ENCODE results near the gene TRAM1L1. TPM values are rescaled to one million over a fixed set of nuclear protein-coding genes. Genes with fewer than 3 reads are reported as not detected.

The TRAM1L1 gene
- total RNA-seq, 1 experiment from 2014 or later: 0.79 TPM

DNA sequence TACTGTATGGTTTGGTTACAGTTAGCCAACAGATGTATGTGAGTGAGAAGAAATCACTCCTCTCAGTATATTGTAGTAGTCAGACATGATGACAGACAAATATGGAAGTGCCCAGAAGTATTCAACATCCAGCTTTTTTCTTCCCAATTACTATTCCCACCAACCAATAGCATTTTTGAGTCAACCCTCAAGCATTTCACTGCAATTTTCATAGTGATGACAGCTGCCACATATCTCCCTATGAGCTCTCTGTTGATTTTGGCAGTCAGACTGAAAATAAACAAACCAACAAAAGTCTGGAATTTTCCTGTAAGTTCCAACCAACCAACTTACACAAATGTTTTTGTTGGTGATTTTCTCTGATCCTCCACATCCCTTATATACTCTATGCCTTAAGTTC lies 8.2 kb upstream of the TRAM1L1 start:
- H3K4ac ChIP-seq (ENCODE audit: low read depth, low read length): no peak overlapping the region
- H3K23me2 ChIP-seq (ENCODE audit: insufficient read length, low read depth, low read length, poor library complexity, severe bottlenecking): no peaks in the 10 kb centered on the region
- no peak overlapping the region for H3K27ac ChIP-seq (ENCODE audit: insufficient read length, low read depth, low read length)
- no peak overlapping the region for H4K5ac ChIP-seq (ENCODE audit: insufficient read length, low read depth, low read length)
- no peaks in the 10 kb centered on the region for H3K27me3 ChIP-seq (ENCODE audit: insufficient read depth, low read length)
- H3K4me3 Mint-ChIP-seq: no peak overlapping the region
- H3K27me3 Mint-ChIP-seq (ENCODE audit: low read depth): no peaks in the 10 kb centered on the region
- H3K9ac ChIP-seq (ENCODE audit: extremely low read depth, insufficient read length, low read length): no peak overlapping the region
- no peaks in the 10 kb centered on the region for H3K4me1 ChIP-seq (ENCODE audit: insufficient read depth, low read length)
- no peak for DNase-seq
- no peaks in the 10 kb centered on the region for H4K20me1 ChIP-seq (ENCODE audit: control insufficient read depth, insufficient read depth, insufficient read length)
- H2BK20ac ChIP-seq (ENCODE audit: low read depth, low read length, poor library complexity, severe bottlenecking): no peak overlapping the region
- H3K9me3 Mint-ChIP-seq: no peaks in the 10 kb centered on the region
- no peak overlapping the region for H3K18ac ChIP-seq (ENCODE audit: insufficient read length, low read depth, low read length)
- H3K36me3 Mint-ChIP-seq (ENCODE audit: insufficient read depth in 1 of 3, low read depth in 3 of 3): no peaks in the 10 kb centered on the region
- H3K27ac Mint-ChIP-seq: no peak overlapping the region
- H3K4me1 Mint-ChIP-seq: peaks cover 5% of the 10 kb centered on the region in 2 experiments
- H2BK120ac ChIP-seq (ENCODE audit: low read depth, low read length, poor library complexity, severe bottlenecking): no peak overlapping the region
- no peak overlapping the region for H3K4me2 ChIP-seq (ENCODE audit: insufficient read depth, insufficient read length, low read length)
- H2AFZ ChIP-seq (ENCODE audit: low read length): no peak overlapping the region
- H2AK5ac ChIP-seq (ENCODE audit: insufficient read length, low read length): no peak overlapping the region
- no peak overlapping the region for H3K14ac ChIP-seq (ENCODE audit: insufficient read depth, low read length)
- TF ChIP-seq, protein P1, sequence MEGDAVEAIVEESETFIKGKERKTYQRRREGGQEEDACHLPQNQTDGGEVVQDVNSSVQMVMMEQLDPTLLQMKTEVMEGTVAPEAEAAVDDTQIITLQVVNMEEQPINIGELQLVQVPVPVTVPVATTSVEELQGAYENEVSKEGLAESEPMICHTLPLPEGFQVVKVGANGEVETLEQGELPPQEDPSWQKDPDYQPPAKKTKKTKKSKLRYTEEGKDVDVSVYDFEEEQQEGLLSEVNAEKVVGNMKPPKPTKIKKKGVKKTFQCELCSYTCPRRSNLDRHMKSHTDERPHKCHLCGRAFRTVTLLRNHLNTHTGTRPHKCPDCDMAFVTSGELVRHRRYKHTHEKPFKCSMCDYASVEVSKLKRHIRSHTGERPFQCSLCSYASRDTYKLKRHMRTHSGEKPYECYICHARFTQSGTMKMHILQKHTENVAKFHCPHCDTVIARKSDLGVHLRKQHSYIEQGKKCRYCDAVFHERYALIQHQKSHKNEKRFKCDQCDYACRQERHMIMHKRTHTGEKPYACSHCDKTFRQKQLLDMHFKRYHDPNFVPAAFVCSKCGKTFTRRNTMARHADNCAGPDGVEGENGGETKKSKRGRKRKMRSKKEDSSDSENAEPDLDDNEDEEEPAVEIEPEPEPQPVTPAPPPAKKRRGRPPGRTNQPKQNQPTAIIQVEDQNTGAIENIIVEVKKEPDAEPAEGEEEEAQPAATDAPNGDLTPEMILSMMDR (conservative IDR thresholded peaks at IDR 0.05): no peak
- no peak overlapping the region for H3K56ac ChIP-seq (ENCODE audit: insufficient read length, low read depth, low read length)
- H3T11ph ChIP-seq (ENCODE audit: low read length): no peak overlapping the region
- H3K79me2 ChIP-seq (ENCODE audit: insufficient read depth, low read length): no peaks in the 10 kb centered on the region
- H4K8ac ChIP-seq (replicated peaks; ENCODE audit: insufficient read length, low read depth, low read length): no peak overlapping the region
- no peak overlapping the region for H2BK12ac ChIP-seq (ENCODE audit: insufficient read length, low read depth, low read length)
- no peaks in the 10 kb centered on the region for H3K79me1 ChIP-seq (ENCODE audit: insufficient read depth, low read depth, low read length, poor library complexity, severe bottlenecking)
- H3K23ac ChIP-seq (ENCODE audit: insufficient read length, low read depth, low read length): no peak overlapping the region
- no peaks in the 10 kb centered on the region for H3K9me3 ChIP-seq (ENCODE audit: control insufficient read depth, low read depth, low read length)
- H4K91ac ChIP-seq (ENCODE audit: insufficient read length, low read depth, low read length): no peak overlapping the region
- no peak overlapping the region for H2BK15ac ChIP-seq (ENCODE audit: low read depth, low read length)
- H2BK5ac ChIP-seq (ENCODE audit: insufficient read length, low read length): no peak overlapping the region

Data from H9 (cell line).